OCI-LY7 (cell line): Measurements from ENCODE around the gene ARHGAP42. TPM values are rescaled to one million over a fixed set of nuclear protein-coding genes. Genes with fewer than 3 reads are reported as not detected.

ENCODE experiments used
- BruUV-seq: library from RNA; stranded (reverse); fragments of 400-500 nt; replicated peaks from 2 replicates; lab custom pipeline; 2021; lab: Mats Ljungman, UMichigan
- CTCF ChIA-PET: fragments of 300-600 bp; sonication (Branson Sonifier 250); formaldehyde crosslinking; loops from one replicate; lab custom pipeline; 2022; ENCODE audit warnings: antibody characterized with exemption; ENCODE audit not compliant: unreplicated experiment; lab: Charles Lee
- POLR2A ChIA-PET: fragments of 300-600 bp; sonication (Branson Sonifier 250); formaldehyde crosslinking; loops from one replicate; lab custom pipeline; 2022; ENCODE audit warnings: antibody characterized with exemption; lab: Charles Lee
- DNase-seq: peaks from one replicate; pipeline ENCODE4 v3.0.0-alpha.2; 2015; ENCODE audit warnings: low spot score
- H2AFZ ChIP-seq: fragments of 200-600 bp; sonication (generic), shearing (Covaris generic); 2 replicates; pipeline ENCODE4 v1.6.1; 2014; ENCODE audit warnings: mild to moderate bottlenecking, antibody characterized with exemption, low read length, moderate library complexity
- H3K27ac ChIP-seq: fragments of 200-600 bp; sonication (generic); 2 replicates; pipeline ENCODE4 v1.5.1; 2014; ENCODE audit warnings: mixed run types, low read depth, mild to moderate bottlenecking, moderate library complexity, low read length, inconsistent platforms; ENCODE audit not compliant: poor library complexity, severe bottlenecking
- H3K36me3 ChIP-seq: fragments of 200-600 bp; sonication (generic); 2 replicates; pipeline ENCODE4 v1.6.1; 2014; ENCODE audit warnings: mild to moderate bottlenecking, antibody characterized with exemption, low read length, moderate library complexity, mixed read lengths; ENCODE audit not compliant: insufficient read depth
- H3K4me1 ChIP-seq: fragments of 200-600 bp; sonication (generic); 2 replicates; pipeline ENCODE4 v1.5.1; 2014; ENCODE audit warnings: mild to moderate bottlenecking, low read length; ENCODE audit not compliant: insufficient read depth, poor library complexity, severe bottlenecking
- H3K4me2 ChIP-seq: fragments of 200-600 bp; sonication (generic); 2 replicates; pipeline ENCODE4 v1.6.1; 2014; ENCODE audit warnings: mild to moderate bottlenecking, low read length
- H3K4me3 ChIP-seq: fragments of 200-600 bp; sonication (generic); 2 replicates; pipeline ENCODE4 v1.5.1; 2014; ENCODE audit warnings: mild to moderate bottlenecking, low read depth, low read length; ENCODE audit not compliant: poor library complexity, severe bottlenecking
- H3K79me2 ChIP-seq: fragments of 200-600 bp; sonication (generic); 2 replicates; pipeline ENCODE4 v1.6.1; 2016; ENCODE audit warnings: low read depth, mild to moderate bottlenecking, low read length, moderate library complexity, mixed read lengths; ENCODE audit not compliant: insufficient read depth
- H3K9me2 ChIP-seq: fragments of 200-600 bp; sonication (generic); 2 replicates; pipeline ENCODE4 v1.6.1; 2016; ENCODE audit warnings: mild to moderate bottlenecking, low read length, mixed read lengths; ENCODE audit not compliant: insufficient read depth
- H3K9me3 ChIP-seq: fragments of 200-600 bp; sonication (generic); 2 replicates; pipeline ENCODE4 v1.6.1; 2014; ENCODE audit warnings: mild to moderate bottlenecking, mixed run types, low read length, mixed read lengths
- H4K20me1 ChIP-seq: fragments of 200-600 bp; sonication (generic); 2 replicates; pipeline ENCODE4 v1.6.1; 2014; ENCODE audit warnings: mild to moderate bottlenecking, antibody characterized with exemption, low read length, moderate library complexity, mixed read lengths; ENCODE audit not compliant: insufficient read depth
- CTCF ChIP-seq: fragments of 200-600 bp; sonication (generic); conservative IDR thresholded peaks from 2 replicates; pipeline ENCODE4 v1.5.1; 2014; ENCODE audit warnings: mild to moderate bottlenecking, antibody characterized with exemption, low read length, moderate library complexity, mixed read lengths
- EZH2phosphoT487 ChIP-seq: fragments of 200-600 bp; sonication (generic); IDR thresholded peaks from 2 replicates; pipeline ENCODE4 v1.6.1; 2018; ENCODE audit warnings: low read depth, borderline replicate concordance, mild to moderate bottlenecking, mixed run types, antibody characterized with exemption, low read length, moderate library complexity, mixed read lengths
- intact Hi-C: fragments of 100-400 bp; cut with micrococcal nuclease; formaldehyde crosslinking; loops from one replicate; pipeline ENCODE4 v1.10.0; 2022; ENCODE audit not compliant: unreplicated experiment
- total RNA-seq, 2 experiments: library from RNA; depleted of rRNA in 1 of 2; stranded (reverse); fragments of >200 nt in 1 of 2; shearing (Covaris generic) in 1 of 2; gene quantifications; 2 replicates each; pipeline ENCODE4 v1.2.3, GENCODE V29; 2014 to 2022

The ARHGAP42 gene
- total RNA-seq, 2 experiments from 2014 or later: not detected

DNA sequence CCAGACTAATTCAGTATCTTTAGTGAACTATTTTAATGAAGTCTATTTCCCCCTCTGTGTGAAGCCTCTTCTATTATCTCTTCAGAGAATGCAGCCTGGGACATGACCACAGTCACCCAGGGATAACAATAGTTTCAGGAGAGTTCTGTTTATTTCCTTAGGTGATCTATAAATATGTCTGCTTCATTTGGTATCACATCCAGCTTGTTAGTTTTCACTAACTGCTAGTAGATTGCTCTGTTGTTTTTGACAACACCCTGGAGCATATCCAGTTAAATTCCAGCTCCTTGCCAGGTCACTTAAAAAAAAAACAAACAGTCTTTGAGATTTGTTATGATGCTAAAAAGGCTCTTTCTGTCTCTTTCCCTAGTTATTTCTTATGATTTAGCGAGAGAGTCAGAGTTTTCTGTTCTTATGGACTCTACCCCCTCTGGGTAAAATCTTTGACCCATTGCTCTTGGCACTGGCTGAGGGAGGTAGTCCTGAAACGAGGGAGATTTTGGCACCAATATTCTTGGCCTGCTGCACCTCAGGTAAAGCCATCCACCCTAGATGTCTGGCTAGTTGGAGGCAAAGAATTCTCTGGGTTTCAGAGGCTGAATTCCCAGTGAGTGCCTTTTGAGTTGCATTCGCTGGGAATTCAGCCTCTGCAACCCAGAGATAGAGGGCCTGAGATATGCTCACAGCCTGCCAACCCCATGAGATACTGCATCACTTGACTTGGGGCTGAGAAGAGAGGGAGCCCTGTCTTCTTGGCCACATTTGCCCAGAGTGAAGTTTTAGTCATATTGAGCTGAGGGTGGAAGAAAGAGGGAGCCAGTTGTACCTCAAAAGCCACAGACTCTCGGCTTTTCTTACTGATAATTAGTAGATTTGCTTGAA, 283.4 kb downstream of the ARHGAP42 start:
- ChIA-PET CTCF (no interaction called here), POLR2A (interaction anchor here (0.6 to 0.7 kb wide), 3 partner anchors 760 to 1705 kb away, joined by 3 to 6 read pairs (median 3); no protein-coding TSS in a partner anchor)
- intact Hi-C loops: loop anchor here (10.0 kb wide), 1 partner anchor 464 kb away; no protein-coding TSS in a partner anchor
- Histone ChIP-seq H3K4me2 (no peak overlapping the region), H3K36me3 (no peaks in the 10 kb centered on the region), H3K4me1 (no peaks in the 10 kb centered on the region), H3K9me3 (no peaks in the 10 kb centered on the region), H4K20me1 (no peaks in the 10 kb centered on the region), H3K4me3 (no peak overlapping the region), H3K9me2 (no peaks in the 10 kb centered on the region), H2AFZ (no peak overlapping the region), H3K79me2 (no peaks in the 10 kb centered on the region), H3K27ac (no peak overlapping the region)
- no peak for DNase-seq
- TF ChIP-seq CTCF (no peak), EZH2phosphoT487 (no peak)
- no TSS peak for BruUV-seq

DNA sequence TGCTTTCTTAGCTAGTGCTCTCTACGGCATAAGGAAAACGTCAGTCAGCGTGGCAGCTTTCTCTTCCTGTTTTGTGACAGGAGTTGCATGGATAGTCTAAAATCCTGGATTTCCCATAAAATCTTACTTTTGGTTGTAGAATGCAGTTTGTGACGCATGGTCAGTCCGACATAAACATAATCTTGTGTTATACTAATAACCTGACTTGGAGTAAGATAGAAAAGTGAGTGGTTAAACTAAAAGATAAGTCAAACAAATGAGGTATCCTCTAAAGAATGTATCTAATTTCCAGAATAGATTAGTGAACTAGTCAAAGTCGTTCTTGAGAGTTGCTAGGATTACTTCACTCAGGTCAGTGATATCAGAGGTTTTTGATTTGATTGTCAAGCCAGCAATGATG, 285.0 kb downstream of the ARHGAP42 start:
- H3K9me3 ChIP-seq: no peaks in the 10 kb centered on the region
- no TSS peak for BruUV-seq
- H3K4me3 ChIP-seq: no peak overlapping the region
- no peak overlapping the region for H3K27ac ChIP-seq
- ChIA-PET POLR2A (interaction anchor here (0.8 to 1.1 kb wide), 3 partner anchors 12 to 214 kb away, joined by 3 to 4 read pairs (median 3); no protein-coding TSS in a partner anchor), CTCF (no interaction called here)
- H3K9me2 ChIP-seq: no peaks in the 10 kb centered on the region
- H2AFZ ChIP-seq: no peak overlapping the region
- no peak for DNase-seq
- H3K36me3 ChIP-seq: no peaks in the 10 kb centered on the region
- H3K4me2 ChIP-seq: no peak overlapping the region
- no peaks in the 10 kb centered on the region for H3K79me2 ChIP-seq
- intact Hi-C loops: loop anchor here (10.0 kb wide), 1 partner anchor 463 kb away; no protein-coding TSS in a partner anchor
- TF ChIP-seq CTCF: no peak
- no peaks in the 10 kb centered on the region for H4K20me1 ChIP-seq
- H3K4me1 ChIP-seq: no peaks in the 10 kb centered on the region

GRCh38 chr11:100978442-100978841, 291.4 kb downstream of the ARHGAP42 start:
- POLR2A ChIA-PET: interaction anchor here (0.5 to 0.6 kb wide), 2 partner anchors 60 to 1449 kb away, joined by 3 read pairs; no protein-coding TSS in a partner anchor
- no peak overlapping the region for H2AFZ ChIP-seq
- CTCF ChIA-PET: interaction anchor here (0.8 kb wide), 1 partner anchor 34 kb away, joined by 3 read pairs; no protein-coding TSS in a partner anchor
- H4K20me1 ChIP-seq: no peaks in the 10 kb centered on the region
- H3K9me2 ChIP-seq: no peaks in the 10 kb centered on the region
- no peaks in the 10 kb centered on the region for H3K9me3 ChIP-seq
- no peaks in the 10 kb centered on the region for H3K79me2 ChIP-seq
- H3K36me3 ChIP-seq: no peaks in the 10 kb centered on the region
- intact Hi-C loops: loop anchor here (10.0 kb wide), 1 partner anchor 456 kb away; no protein-coding TSS in a partner anchor
- no TSS peak for BruUV-seq
- no peak for DNase-seq
- no peaks in the 10 kb centered on the region for H3K4me1 ChIP-seq
- no peak overlapping the region for H3K4me3 ChIP-seq
- TF ChIP-seq CTCF: no peak
- no peak for TF ChIP-seq EZH2phosphoT487
- H3K27ac ChIP-seq: no peak overlapping the region
- H3K4me2 ChIP-seq: no peak overlapping the region
